Natural killer cell (primary cell): Measurements from ENCODE around the gene NLRP7. TPM values are rescaled to one million over a fixed set of nuclear protein-coding genes. Genes with fewer than 3 reads are reported as not detected.
"Not testable (repeated sequence)": the region's sequence is repeated elsewhere in the genome, so short reads cannot be mapped to it uniquely, and the experiment has no call there.

Experiments
- ATAC-seq, 3 donors: fragments of 150-1000 bp in 2 of 3; fragments of 200-7000 bp in 1 of 3; cut with Tn5 transposase; 1 replicate in 1 of 3; 2 replicates in 2 of 3; pipeline ENCODE4 v1.10.0; 2021; ENCODE audit warnings: mild to moderate bottlenecking in 2 of 3, moderate library complexity in 2 of 3
- DNase-seq, 2 donors: peaks; one replicate each; pipeline versions ENCODE4 v3.0.0 to v3.0.0-alpha.2; 2013 to 2021; ENCODE audit warnings: mixed read lengths in 1 of 2
- H3K27ac ChIP-seq: one replicate; pipeline ENCODE4 v1.5.1; 2013; ENCODE audit warnings: mild to moderate bottlenecking, low read length
- H3K27me3 ChIP-seq: one replicate; pipeline ENCODE4 v1.6.1; 2013; ENCODE audit warnings: low read length; ENCODE audit not compliant: control insufficient read depth, insufficient read depth
- H3K36me3 ChIP-seq: one replicate; pipeline ENCODE4 v1.6.1; 2013; ENCODE audit warnings: low read length; ENCODE audit not compliant: control insufficient read depth, insufficient read depth
- H3K4me1 ChIP-seq: one replicate; pipeline ENCODE4 v1.6.1; 2013; ENCODE audit warnings: low read length; ENCODE audit not compliant: control insufficient read depth, insufficient read depth
- H3K4me3 ChIP-seq: one replicate; pipeline ENCODE4 v1.5.1; 2013; ENCODE audit warnings: low read length
- H3K9me3 ChIP-seq: one replicate; pipeline ENCODE4 v1.6.1; 2013; ENCODE audit warnings: low read length; ENCODE audit not compliant: control insufficient read depth, insufficient read depth
- H3K27ac Mint-ChIP-seq, 2 donors: one replicate each; pipeline ENCODE4 v1.8.0; 2022; ENCODE audit warnings: mild to moderate bottlenecking in 2 of 2, mixed read lengths in 2 of 2, moderate library complexity in 1 of 2
- H3K27me3 Mint-ChIP-seq, 2 donors: one replicate each; pipeline ENCODE4 v1.8.0; 2022; ENCODE audit warnings: low read depth in 2 of 2, mixed read lengths in 2 of 2
- H3K36me3 Mint-ChIP-seq: one replicate; pipeline ENCODE4 v1.8.0; 2022; ENCODE audit warnings: mixed read lengths
- H3K4me1 Mint-ChIP-seq, 2 donors: one replicate each; pipeline ENCODE4 v1.8.0; 2022; ENCODE audit warnings: mixed read lengths in 2 of 2
- H3K4me3 Mint-ChIP-seq: one replicate; pipeline ENCODE4 v1.8.0; 2022; ENCODE audit warnings: mild to moderate bottlenecking, moderate library complexity, mixed read lengths
- H3K9me3 Mint-ChIP-seq, 2 donors: one replicate each; pipeline ENCODE4 v1.8.0; 2022; ENCODE audit warnings: mixed read lengths in 2 of 2
- WGBS: methylation state at CpG from one replicate; pipeline ENCODE4 v1.1.7; 2013; ENCODE audit warnings: missing lambda C conversion rate; ENCODE audit not compliant: insufficient coverage; 5-methylcytosine and 5-hydroxymethylcytosine counted together
- intact Hi-C: fragments of 100-400 bp; cut with micrococcal nuclease; formaldehyde crosslinking; loops from one replicate; pipeline ENCODE4 v1.14.2; 2022
- total RNA-seq, 4 donors: library from RNA; stranded (reverse); fragments of 120-200 nt in 1 of 4; gene quantifications; one replicate each; pipeline versions ENCODE4 v1.2.3 to v1.2.4, GENCODE V29; 2013 to 2022
- TF ChIP-seq, protein P1 (sequence below): fragments of 200-600 bp; IDR thresholded peaks from one replicate; pipeline ENCODE4 v1.8.0; 2022; ENCODE audit warnings: antibody characterized with exemption

NLRP7 gene
- total RNA-seq, 3 donors from 2014 or later (not counting 1 experiment from before 2014, with no cell fraction given): not detected

DNA sequence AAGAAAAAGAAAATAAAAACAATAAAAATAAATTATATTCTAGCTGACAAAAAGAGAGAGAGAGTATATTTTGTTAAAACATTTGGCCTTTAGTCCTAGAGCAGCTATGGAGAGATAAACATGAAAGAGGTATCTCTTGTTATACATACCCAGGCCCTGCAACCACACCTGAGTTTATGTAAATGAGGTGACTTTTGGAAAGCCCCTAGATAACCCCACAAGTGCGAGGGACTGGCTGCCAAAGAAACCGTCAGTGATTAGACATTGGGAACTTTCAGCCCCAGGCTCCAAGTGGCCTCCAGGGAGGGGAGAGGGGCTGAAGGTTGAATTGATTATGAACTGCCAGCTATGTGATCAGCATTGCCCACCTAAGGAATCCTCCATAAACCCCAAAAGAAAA lies 2.1 kb upstream of the NLRP7 start:
- no peaks in the 10 kb centered on the region for H3K36me3 ChIP-seq
- Mint-ChIP-seq H3K9me3 (no peaks in the 10 kb centered on the region), H3K36me3 (no peaks in the 10 kb centered on the region), H3K4me1 (no peaks in the 10 kb centered on the region), H3K27ac (no peak overlapping the region), H3K27me3 (no peaks in the 10 kb centered on the region), H3K4me3 (no peak overlapping the region)
- ATAC-seq (no peak), DNase-seq (no peak)
- H3K27me3 ChIP-seq: no peaks in the 10 kb centered on the region
- H3K4me1 ChIP-seq: peaks cover 2% of the 10 kb centered on the region
- TF ChIP-seq, protein P1, sequence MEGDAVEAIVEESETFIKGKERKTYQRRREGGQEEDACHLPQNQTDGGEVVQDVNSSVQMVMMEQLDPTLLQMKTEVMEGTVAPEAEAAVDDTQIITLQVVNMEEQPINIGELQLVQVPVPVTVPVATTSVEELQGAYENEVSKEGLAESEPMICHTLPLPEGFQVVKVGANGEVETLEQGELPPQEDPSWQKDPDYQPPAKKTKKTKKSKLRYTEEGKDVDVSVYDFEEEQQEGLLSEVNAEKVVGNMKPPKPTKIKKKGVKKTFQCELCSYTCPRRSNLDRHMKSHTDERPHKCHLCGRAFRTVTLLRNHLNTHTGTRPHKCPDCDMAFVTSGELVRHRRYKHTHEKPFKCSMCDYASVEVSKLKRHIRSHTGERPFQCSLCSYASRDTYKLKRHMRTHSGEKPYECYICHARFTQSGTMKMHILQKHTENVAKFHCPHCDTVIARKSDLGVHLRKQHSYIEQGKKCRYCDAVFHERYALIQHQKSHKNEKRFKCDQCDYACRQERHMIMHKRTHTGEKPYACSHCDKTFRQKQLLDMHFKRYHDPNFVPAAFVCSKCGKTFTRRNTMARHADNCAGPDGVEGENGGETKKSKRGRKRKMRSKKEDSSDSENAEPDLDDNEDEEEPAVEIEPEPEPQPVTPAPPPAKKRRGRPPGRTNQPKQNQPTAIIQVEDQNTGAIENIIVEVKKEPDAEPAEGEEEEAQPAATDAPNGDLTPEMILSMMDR: no peak
- intact Hi-C loops: no loop called here
- 39% methylated on average over 2 of the region's 2 CpGs for WGBS
- H3K4me3 ChIP-seq: no peak overlapping the region
- no peak overlapping the region for H3K27ac ChIP-seq
- no peaks in the 10 kb centered on the region for H3K9me3 ChIP-seq

DNA sequence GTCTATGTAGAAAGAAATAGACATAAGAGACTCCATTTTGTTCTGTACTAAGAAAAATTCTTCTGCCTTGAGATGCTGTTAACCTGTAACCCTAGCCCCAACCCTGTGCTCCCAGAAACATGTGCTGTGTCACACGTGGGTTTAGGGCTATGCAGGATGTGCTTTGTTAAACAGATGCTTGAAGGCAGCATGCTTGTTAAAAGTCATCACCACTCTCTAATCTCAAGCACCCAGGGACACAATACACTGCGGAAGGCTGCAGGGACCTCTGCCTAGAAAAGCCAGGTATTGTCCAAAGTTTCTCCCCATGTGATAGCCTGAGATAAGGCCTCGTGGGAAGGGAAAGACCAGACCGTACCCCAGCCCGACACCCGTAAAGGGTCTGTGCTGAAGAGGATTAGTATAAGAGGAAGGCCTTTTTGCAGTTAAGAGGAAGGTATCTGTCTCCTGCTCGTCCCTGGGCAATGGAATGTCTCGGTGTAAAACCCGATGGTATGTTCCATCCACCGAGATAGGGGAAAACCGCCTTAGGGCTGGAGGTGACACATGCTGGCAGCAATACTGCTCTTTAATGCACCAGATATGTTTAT lies 3.5 kb downstream of the NLRP7 start:
- not testable (repeated sequence) for H3K4me1 ChIP-seq, DNase-seq, H3K27ac ChIP-seq, H3K4me3 Mint-ChIP-seq, H3K27ac Mint-ChIP-seq, H3K9me3 ChIP-seq, ATAC-seq, H3K4me1 Mint-ChIP-seq, H3K27me3 Mint-ChIP-seq, H3K36me3 Mint-ChIP-seq, H3K9me3 Mint-ChIP-seq, H3K27me3 ChIP-seq, H3K4me3 ChIP-seq
- 81% methylated on average over 11 of the region's 11 CpGs for WGBS
- H3K36me3 ChIP-seq: peaks cover 10% of the 10 kb centered on the region
- intact Hi-C loops: loop anchor here (2.0 kb wide), 1 partner anchor 41 kb away; no protein-coding TSS in a partner anchor

DNA sequence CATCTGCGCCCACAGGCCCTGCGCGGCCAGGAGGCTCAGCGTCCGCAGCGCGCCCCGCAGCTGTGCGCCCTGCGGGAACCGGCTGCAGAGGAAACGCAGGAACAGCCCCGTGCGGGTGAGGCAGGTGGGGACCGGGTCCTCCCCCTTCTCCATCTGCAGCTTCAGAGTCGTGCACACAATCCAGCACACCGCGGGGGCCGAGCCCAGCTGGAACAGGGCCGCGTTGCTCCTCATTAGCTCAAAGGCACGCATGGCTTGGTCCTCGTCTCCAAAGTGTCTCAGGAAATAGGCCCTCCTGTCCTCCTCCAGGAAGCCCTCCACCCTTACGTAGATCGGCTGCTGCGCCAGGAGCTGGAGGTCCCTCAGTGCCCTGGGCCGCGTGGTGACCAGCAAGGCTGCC lies 7.8 kb downstream of the NLRP7 start:
- H3K27ac ChIP-seq, H3K4me1 Mint-ChIP-seq, H3K27ac Mint-ChIP-seq, H3K9me3 ChIP-seq, H3K27me3 Mint-ChIP-seq, H3K27me3 ChIP-seq, H3K4me3 ChIP-seq, H3K36me3 Mint-ChIP-seq, intact Hi-C loops, ATAC-seq, DNase-seq, H3K9me3 Mint-ChIP-seq, H3K4me3 Mint-ChIP-seq: not testable (repeated sequence)
- Histone ChIP-seq H3K36me3 (peaks cover 11% of the 10 kb centered on the region), H3K4me1 (peaks cover 14% of the 10 kb centered on the region)
- WGBS: 91% methylated on average over 10 of the region's 28 CpGs

DNA sequence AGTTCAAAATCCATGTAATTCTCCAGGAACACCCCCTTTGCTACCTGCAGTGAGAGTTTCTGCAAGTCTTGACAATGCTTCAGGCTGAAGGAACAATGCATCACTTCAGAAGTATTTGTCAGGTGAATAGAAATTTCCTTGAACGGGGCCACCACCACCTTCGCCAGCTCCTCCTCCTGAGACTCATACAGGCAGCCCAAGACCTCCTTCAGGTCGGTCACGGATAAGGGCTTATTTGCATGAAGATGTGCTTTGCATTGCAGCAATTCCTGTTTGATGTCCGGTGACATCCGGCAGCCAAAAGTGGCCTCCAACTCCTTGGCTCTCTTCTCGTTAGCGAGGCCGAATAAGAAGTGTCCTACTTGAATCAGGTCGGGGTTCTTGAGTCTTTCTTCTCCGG lies 8.4 kb downstream of the NLRP7 start:
- Histone ChIP-seq H3K4me1 (peaks cover 14% of the 10 kb centered on the region), H3K4me3 (no peak overlapping the region), H3K36me3 (peaks cover 11% of the 10 kb centered on the region), H3K27me3 (no peaks in the 10 kb centered on the region), H3K27ac (no peak overlapping the region), H3K9me3 (no peaks in the 10 kb centered on the region)
- Mint-ChIP-seq H3K27me3 (no peaks in the 10 kb centered on the region), H3K4me3 (no peak overlapping the region), H3K9me3 (no peaks in the 10 kb centered on the region), H3K27ac (no peak overlapping the region), H3K36me3 (no peaks in the 10 kb centered on the region), H3K4me1 (peaks cover 5 to 6% of the 10 kb centered on the region in 2 donors)
- ATAC-seq (no peak), DNase-seq (no peak)
- whole genome bisulfite sequencing: 86% methylated on average over 11 of the region's 11 CpGs
- intact Hi-C loops: no loop called here
- TF ChIP-seq, protein P1: no peak
